GM12892 (cell line): ENCODE data around the gene GPR156.
"Not testable (repeated sequence)": the region's sequence is repeated elsewhere in the genome, so short reads cannot be mapped to it uniquely, and the experiment has no call there.

Source experiments
- POLR2A ChIP-seq: IDR thresholded peaks from 2 replicates; pipeline ENCODE4 v1.6.1; 2011; ENCODE audit warnings: low read depth, low read length, control low read depth
- POLR2AphosphoS5 ChIP-seq: IDR thresholded peaks from 2 replicates; pipeline ENCODE4 v1.6.1; 2011; ENCODE audit warnings: low read depth, low read length, control low read depth

- TF ChIP-seq POLR2A, POLR2AphosphoS5: not testable (repeated sequence)
Measured at GRCh38 chr3:120291552-120291951, 6.5 kb upstream of the GPR156 start.
